Hematopoietic multipotent progenitor cell treated with erythropoietin and hydrocortisone succinate and interleukin-3 and kit ligand, for 17 days (in vitro differentiated cells): ENCODE measurements around the gene ATP9B.
A peak's percentile ranks its signal among the peaks of the same experiment; 100 is the strongest.
"Not testable (repeated sequence)": the region's sequence is repeated elsewhere in the genome, so short reads cannot be mapped to it uniquely, and the experiment has no call there.

Experiments
- DNase-seq: peaks from one replicate; pipeline ENCODE4 v3.0.0-alpha.2; 2015; ENCODE audit warnings: low spot score

ATP9B gene

DNA sequence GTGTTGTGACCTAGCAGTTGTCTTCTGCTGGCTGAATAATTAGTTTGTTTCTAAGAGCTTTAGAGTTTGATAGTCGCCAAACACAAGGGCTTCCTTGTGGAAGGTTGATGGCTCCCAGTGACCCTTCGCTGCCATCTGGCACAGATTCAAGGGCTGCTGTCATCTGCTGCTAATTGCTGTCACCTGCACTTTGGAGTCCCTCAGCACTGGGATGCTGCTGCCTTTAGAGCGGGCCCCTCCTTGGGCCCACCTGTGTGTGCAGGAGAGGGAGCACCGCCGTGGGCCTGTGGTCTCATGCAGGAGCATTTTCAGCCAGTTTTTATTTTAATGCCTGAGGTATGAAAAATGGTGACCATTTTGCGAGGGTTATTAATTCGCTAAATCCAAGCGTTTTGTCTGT lies 172.6 kb downstream of the ATP9B start:
- DNase-seq: no peak

DNA sequence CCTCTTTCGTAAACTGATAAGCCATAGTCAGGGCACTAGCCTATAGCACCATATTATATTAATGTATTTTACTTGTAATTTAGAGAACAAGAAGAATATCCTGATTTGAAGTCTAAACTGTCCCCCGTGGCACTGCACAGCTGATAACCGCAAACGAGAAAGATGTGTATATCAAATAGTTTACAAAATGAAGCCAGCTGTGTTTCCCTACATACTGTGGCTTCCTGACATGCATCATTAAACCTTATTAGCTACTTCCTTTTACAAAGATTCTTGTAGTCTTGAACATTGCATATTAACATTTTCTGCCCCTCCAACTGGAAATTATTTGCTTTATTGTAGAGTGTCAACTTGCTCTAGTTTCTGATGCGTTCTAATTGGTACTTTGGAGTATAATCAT lies 173.1 kb downstream of the ATP9B start:
- DNase-seq: no peak

DNA sequence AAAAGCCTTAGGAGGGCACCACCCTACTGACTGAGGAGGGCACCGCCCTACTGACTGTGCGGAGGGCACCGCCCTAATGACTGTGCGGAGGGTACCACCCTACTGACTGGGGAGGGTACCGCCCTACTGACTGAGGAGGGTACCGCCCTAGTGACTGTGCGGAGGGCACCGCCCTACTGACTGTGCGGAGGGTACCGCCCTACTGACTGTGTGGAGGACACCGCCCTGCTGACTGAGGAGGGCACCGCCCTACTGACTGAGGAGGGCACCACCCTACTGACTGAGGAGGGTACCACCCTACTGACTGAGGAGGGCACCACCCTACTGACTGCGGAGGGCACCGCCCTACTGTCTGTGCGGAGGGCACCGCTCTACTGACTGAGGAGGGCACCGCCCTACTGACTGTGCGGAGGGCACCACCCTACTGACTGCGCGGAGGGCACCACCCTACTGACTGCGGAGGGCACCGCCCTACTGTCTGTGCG lies 176.4 kb downstream of the ATP9B start:
- DNase-seq: peak; percentile 25

DNA sequence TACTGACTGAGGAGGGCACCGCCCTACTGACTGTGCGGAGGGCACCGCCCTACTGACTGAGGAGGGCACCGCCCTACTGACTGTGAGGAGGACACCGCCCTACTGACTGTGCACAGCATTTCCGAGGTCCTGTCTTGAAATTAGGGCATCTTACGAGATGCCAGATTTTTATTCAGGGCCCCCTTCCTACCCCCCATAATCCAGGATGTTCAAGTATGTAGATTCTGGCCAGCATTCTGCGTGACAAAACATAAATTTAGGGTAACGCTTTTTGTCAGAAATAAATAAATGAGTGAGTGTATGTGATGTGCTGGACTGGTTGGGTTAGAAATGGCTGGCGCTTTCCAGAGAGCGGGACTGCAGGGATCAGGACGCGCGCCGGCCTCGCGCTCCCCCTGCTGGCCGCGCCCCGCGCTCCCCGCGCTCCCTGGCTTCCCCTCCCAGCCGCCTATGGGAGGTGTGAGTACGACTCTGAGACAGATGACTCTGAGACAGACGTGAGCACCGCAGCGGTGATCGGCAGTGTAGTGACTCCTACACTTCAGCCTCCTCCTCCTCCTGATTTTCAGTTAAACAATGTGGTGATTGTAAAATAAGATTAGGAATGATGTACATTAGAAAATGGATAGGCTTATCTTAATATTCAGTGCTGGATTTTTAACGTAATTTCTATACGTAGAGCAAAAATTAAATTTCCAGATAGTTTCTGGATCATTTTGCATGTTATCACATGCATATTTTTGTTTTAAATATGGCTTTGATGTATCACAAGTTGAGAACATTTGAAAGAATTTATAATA lies 177.3 kb downstream of the ATP9B start:
- DNase-seq: no peak

DNA sequence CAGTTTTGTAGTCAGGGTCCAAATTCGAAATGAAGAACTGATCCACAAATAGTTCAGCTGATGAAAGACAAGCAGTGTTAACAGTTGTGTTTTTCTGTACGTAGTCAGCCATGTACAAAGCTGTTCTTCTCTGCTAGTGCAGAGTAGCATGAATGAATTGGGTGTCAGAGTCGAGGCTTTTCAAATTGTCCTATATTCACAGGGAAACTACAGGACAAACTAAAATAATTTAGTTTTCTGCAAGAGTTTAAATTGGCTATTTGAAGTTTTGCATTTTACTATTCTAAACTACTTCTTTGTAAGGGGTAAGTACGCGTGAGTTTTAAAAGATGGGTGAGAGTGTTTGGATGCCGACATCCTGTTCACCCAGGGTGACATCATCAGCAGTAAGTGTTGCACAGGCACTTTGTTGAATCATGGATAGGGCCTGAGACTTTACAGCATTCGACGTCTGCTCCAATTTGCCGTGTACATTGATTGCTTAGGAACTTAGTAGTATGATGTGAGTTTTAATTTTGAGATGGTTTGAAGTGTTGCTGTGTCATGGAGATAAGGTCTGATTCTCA lies 179.4 kb downstream of the ATP9B start:
- DNase-seq: no peak

DNA sequence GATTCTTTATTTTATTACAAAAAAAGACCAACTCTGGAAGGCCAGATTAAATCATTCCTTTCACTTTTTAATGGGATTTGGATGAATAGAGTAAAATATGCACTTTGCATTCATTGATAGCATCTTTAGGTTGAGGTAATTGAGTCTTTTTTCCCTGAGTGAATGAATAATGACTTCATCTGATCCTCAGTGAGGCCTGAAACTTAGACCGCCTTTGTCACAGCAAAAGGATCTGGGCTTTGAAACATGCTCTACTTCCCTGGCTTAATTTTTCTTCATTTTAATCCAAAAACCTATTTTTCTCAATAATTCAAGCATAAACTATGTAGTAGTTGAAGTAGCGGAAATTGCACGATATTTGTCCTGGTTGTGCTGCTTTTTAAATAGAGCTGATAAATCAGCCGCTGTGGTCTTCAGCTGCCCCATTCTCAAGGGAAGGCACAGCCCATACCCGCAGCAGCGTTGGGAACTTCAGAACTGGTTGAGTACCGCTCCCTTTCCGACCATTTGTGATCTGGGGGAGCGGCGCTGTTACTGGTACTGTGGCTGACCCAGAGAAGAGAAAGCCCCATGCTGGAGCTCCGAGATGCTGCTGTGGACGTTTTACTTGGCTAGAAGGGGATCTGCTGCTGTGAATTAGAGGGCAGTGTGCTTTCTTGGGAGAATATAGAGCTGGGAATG lies 181.2 kb downstream of the ATP9B start:
- no peak for DNase-seq

DNA sequence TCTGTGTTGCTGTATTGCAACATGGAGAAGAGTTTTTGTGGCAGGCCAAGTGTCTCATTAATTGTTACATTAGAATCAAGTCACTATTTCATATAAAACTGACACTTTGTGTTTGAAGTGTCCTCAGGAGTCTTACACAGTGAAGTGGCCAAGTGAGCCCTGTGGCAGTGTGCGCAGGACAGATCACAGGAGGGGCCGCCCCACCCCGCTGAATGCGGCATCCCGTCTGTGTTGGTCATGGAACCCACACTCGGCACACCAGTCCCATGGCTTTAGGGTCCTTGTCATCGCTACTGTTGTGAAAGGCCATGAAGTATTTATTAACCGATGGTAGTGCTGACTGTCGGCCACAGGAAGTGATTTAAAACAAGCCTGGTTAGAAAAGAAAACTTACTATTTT lies 181.8 kb downstream of the ATP9B start:
- DNase-seq: no peak

DNA sequence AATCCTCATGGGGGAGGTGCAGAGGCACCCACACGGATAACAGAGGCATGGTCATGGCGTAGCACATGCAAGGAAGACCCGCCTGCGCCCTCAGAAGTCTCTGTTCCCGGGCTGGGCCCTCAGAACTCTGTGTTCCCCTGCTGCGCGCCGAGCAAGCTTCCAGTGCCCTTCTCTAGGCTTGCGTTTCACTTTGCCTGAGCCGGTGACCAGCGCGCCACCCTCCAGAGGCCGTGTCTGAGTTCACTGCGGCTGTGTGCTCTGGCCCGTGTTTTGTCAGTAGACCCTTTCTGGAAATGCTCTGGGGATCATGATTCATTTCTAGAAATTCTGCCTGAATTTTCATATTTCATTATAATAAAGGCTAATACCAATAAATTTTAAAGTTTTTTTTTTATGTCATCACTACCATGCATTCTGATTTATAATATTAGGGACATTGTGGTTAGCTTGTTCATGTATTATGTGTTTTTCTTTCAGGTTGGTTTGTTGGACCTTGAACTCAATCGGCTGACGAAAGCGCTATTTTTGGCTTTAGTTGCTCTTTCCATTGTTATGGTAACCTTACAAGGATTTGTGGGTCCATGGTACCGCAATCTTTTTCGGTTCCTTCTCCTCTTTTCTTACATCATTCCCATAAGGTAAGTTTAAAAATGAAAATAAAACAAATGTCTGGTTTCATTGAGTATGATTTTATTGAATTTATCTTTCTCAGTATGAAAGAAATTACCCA lies 183.9 kb downstream of the ATP9B start:
- DNase-seq: no peak

DNA sequence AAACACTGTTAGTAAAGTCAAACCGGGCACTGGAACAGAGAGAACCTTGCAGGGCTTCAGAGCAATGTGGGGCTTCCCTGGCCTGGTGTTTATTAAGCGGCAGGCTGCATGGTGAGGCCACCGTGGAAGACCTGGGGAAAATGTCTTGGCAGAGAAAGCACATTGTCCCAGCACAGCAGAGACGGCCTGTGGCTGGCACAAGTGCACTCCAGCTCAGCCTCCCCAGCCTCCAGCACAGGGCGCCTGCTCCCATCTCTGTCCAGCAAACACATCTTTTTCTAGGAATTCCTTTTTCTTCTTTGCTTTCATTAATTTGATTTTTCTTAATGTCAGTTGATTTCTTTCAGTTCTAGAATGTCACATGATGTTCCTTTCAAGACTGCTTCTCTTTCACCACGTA lies 188.3 kb downstream of the ATP9B start:
- no peak for DNase-seq

DNA sequence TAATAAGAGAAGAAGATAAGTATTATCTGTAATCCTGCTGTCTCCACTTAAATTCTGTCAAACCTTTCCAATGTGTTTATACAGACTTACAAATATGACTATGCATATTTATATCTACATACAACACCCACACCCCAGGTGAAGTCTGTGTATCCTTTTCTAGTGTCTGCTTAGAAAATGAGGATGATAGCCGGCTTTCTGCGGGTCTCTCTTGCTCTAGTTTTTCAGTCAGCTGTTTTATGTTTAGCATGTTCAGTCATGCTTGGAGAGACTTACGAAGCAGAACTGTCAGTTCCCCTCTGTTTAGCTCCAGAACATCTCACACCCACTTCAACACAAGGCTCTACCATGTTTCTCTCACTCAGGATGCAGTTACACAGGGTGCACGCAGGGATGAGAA lies 189.3 kb downstream of the ATP9B start:
- no peak for DNase-seq

DNA sequence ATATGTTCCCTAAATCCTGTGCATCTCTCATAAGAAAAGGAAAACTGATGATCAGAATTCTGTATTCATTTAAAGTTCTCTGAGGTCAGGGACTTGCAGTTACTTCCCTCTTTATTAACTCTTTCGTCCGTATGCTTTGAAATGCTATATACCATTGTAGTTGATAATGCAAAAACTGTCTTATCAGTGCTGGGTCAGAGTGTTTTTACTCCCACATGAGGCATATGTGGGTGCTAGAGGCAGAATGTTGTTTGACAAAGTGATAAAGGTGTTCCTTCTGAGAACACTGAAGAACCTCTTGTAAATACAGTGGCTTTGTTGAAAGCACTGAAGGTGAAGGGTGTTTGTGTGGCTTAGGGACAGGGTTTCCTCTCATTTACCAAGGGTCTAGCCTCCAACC lies 190.0 kb downstream of the ATP9B start:
- DNase-seq: peak; percentile 9

DNA sequence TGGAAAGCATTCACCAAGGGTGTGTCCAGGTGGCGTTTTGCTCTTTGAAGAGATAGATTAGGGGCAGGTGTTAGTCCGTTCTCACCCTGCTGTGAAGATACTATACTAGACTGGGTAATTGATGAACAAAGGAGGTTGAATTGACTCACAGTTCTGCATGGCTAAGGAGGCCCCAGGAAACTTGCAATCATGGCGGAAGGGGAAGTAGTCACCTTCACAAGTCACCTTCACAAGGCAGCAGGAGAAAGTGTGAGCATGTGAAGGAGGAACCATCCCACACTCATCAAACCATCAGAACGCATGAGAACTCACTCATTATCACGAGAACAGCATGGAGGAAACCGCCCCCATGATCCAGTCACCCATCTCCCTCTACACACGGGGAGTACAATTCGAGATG lies 190.8 kb downstream of the ATP9B start:
- no peak for DNase-seq

DNA sequence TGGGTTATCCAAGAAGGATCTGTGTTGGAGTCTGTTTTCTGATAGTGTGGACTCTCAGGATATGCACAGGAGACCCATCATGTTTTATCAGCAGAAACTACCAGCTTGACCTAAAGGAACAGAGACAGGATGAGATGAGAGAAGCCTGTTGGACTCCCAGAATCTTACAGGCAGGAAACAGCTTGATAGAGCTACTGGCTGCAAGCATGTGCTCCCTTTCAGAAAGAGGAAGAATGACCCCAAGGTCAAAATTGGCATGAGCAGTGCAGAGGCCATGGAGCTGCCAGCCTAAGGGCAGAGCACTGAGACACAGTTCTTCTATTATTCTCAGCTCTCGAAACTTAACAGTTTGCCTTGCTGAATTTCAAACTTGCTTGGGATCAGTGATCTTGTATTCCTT lies 191.3 kb downstream of the ATP9B start:
- no peak for DNase-seq

DNA sequence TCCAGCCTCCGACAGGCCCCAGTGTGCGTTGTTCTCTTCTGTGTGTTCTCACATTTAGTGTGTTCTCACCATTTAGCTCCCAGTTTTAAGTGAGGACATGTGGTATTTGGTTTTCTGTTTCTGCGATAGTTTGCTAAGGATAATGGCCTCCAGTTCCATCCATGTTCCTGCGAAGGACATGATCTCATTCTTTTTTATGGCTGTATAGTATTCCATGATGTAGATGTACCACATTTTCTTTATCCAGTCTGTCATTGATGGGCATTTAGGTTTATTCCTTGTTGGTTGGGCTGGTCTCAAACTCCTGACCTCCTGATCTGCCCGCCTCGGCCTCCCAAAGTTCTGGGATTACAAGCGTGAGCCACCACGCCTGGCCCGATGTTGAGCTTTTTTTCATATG lies 195.9 kb downstream of the ATP9B start:
- DNase-seq: not testable (repeated sequence)

DNA sequence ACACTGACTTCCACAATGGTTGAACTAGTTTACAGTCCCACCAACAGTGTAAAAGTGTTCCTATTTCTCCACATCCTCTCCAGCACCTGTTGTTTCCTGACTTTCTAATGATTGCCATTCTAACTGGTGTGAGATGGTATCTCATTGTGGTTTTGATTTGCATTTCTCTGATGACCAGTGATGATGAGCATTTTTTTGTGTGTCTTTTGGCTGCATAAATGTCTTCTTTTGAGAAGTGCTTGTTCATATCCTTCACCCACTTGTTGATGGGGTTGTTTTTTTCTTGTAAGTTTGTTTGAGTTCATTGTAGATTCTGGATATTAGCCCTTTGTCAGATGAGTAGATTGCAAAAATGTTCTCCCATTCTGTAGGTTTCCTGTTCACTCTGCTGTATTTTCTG lies 202.6 kb downstream of the ATP9B start:
- not testable (repeated sequence) for DNase-seq

DNA sequence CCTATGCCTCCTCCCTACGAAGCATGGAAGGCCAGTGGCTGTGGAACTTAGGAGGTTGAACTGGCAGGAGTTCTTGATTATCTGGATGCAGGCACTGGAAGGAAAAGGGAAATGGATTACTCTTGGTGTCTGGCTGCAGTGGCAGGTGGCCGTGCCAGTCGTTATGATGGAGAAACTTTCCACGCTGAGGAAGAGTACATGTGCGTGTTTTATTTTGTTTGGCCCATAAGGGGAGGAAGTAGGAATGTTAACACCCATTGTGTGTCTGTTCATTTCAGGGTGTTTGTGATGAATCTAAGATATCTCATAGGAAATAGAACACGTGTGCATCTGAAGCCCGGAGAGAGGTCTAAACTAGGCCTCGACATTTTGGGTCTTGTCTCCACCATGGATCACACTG lies 203.7 kb downstream of the ATP9B start:
- DNase-seq: no peak

DNA sequence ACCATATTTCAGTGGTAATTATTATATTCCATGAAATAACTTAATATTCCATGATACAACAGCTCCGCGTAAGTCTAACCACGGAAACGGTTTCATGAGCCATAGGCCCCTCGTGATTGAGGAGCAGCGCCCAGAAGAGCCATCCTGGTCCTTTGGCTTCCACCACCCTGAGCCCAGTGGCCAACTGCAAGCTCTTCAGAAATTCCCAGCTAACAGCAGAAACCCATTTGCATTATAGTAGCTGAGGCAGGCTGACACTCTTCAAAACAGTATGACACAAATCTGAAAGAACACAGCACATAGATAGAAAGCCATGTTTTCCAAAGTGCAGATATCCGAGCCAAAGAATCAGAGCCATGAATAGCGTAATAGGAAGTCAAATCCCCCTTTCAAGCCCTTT lies 205.6 kb downstream of the ATP9B start:
- no peak for DNase-seq

DNA sequence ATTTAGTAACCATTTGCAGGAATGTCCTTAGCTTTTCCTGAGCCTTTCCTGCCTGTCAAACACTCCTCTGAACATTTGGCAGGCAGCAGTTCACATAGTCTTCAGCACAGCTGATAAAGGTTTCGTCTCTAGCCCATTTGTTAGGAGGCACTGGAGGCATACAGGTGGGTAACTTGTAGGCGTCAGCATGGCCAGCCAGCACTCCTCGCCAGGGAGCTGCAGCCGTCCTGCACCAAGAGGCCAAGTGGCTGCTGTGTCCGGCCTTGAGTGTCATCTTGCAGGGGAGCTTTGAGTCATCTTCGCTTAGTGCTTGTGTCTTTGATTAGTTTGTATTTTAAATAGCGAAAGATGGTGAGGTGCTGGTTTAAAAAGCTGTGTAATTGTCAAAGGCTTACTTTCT lies 206.3 kb downstream of the ATP9B start:
- no peak for DNase-seq

DNA sequence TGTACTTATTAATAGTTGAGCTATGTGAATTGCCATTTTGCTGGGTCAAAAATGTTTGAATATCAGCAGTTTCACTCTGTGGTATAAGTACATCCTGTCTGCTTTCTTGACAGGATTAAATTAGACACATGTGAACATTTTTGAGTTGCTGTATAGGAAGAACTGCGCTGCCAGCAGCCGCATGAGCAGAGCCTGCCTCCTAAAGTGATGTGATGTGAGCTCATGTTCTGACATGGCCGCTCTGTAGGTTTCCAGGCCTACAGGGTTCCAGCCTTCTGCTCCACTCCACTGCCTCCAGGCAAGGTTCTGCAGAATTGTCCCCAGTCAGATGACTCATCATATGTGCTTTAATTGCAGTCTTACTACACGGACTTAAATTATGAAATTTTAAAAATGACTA lies 206.8 kb downstream of the ATP9B start:
- DNase-seq: no peak

DNA sequence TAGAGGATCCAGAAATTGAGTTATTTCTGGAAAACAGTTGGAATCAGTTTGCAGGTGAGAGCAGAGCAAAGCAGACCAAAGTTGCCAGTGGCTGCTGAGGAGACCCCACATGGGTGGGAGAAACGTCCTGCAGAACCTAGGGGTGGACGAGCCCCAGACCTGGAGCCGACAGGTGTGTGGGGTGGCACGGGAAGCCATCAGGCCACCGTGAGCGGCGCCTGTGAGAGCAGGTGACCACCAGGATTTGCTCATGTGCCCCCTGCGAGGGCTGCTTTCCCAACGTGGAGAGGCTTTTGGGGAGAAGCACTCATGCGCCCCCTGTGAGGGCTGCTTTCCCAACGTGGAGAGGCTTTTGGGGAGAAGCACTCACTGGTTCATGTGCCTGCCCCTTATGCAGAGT lies 209.7 kb downstream of the ATP9B start:
- DNase-seq: no peak

DNA sequence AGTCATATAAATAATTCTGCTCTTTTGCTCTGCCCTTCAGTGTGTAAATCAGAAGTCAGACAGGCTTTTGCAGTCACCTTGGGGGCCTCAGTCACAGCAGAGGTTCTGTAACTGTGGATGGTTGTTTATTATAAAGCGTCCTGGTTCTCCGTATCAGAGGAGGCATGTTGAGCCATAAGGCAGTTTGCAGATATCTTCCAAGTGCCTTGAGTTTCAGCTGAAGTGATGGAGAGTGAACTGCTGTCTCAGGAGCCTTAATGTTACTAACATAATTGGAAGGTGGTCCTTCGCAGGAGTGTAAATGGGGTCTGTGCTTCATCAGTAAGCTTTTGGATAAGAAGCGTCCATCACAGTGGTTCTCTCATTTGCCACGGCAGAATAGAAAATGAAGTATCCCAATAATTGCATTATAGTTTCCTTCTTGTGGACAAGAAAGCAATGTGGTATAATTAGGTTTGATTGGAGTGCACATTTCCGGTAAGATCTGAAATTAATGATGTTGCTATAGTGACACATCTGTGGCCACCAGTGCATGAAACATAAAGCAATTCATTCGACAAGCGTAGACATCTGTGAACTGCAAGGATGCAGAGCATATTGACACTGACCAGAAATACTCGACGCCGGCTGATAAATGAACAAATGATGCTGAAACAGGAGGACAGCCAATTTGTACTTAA lies 214.1 kb downstream of the ATP9B start:
- DNase-seq: no peak

DNA sequence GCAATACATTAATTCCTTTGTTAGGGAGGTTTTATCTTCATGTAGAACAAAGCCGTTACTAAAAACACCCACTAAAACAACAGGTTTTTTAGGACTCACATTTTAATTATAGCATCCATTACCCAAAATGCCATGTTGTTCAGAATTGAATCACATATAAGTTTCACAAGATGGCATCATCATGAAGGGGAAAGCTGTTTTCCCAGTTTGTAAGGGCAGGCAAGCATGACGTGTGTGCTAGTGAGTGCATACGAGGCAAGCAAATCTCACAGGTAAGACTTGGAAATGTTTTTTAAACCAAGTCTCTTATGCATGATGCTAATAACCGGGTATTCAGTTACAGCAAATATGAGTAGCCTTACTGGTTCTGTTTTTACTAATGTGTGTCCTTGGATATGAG lies 214.7 kb downstream of the ATP9B start:
- DNase-seq: no peak
